ENCODE data around the gene INPP5K. TPM values are rescaled to one million over a fixed set of nuclear protein-coding genes. Genes with fewer than 3 reads are reported as not detected.

INPP5K gene
- polyA plus RNA-seq, 1 donor, result 18.3 TPM

GRCh38 chr17:1485423-1486376 is 30.7 kb downstream of the INPP5K start:
- Histone ChIP-seq H3K27ac (ENCODE audit: low read length) (peak overlapping the region; percentile 80), H3K36me3 (ENCODE audit: control insufficient read depth, insufficient read depth, low read length) (peaks cover 30% of the 10 kb centered on the region), H3K4me3 (ENCODE audit: low read length) (peak overlapping the region; percentile 67), H3K27me3 (ENCODE audit: control insufficient read depth, insufficient read depth, low read length) (no peaks in the 10 kb centered on the region), H3K4me1 (ENCODE audit: control insufficient read depth, insufficient read depth, low read length) (peaks cover 42% of the 10 kb centered on the region), H3K9me3 (ENCODE audit: control insufficient read depth, low read depth, low read length) (peaks cover 8% of the 10 kb centered on the region)
- WGBS (ENCODE audit: insufficient coverage, low lambda C conversion rate), result no CpG with 5 or more reads among the region's 127 CpGs
- peak in 1 of 2 donors; percentile 67 for DNase-seq

- Histone ChIP-seq H3K36me3 (ENCODE audit: control insufficient read depth, insufficient read depth, low read length) (peaks cover 35% of the 10 kb centered on the region), H3K9me3 (ENCODE audit: control insufficient read depth, low read depth, low read length) (peaks cover 8% of the 10 kb centered on the region), H3K4me3 (ENCODE audit: low read length) (peak overlapping the region; percentile 58), H3K27me3 (ENCODE audit: control insufficient read depth, insufficient read depth, low read length) (no peaks in the 10 kb centered on the region), H3K27ac (ENCODE audit: low read length) (peak overlapping the region; percentile 63), H3K4me1 (ENCODE audit: control insufficient read depth, insufficient read depth, low read length) (peaks cover 40% of the 10 kb centered on the region)
- no CpG with 5 or more reads among the region's 19 CpGs for WGBS (ENCODE audit: insufficient coverage, low lambda C conversion rate)
- DNase-seq, result peak; percentile 78 to 85
Observed at GRCh38 chr17:1484676-1485422, 31.6 kb downstream of the INPP5K start.

GRCh38 chr17:1484060-1484535 is 32.3 kb downstream of the INPP5K start:
- DNase-seq, result no peak
- Histone ChIP-seq H3K4me1 (ENCODE audit: control insufficient read depth, insufficient read depth, low read length) (peaks cover 36% of the 10 kb centered on the region), H3K36me3 (ENCODE audit: control insufficient read depth, insufficient read depth, low read length) (peaks cover 40% of the 10 kb centered on the region)

GRCh38 chr17:1482680-1483079 is 33.7 kb downstream of the INPP5K start:
- H3K27ac ChIP-seq (ENCODE audit: low read length), result no peak overlapping the region

More at GRCh38 chr17:1484060-1484535, 32.3 kb downstream of the INPP5K start:
- no peaks in the 10 kb centered on the region for H3K27me3 ChIP-seq (ENCODE audit: control insufficient read depth, insufficient read depth, low read length)
- peaks cover 8% of the 10 kb centered on the region for H3K9me3 ChIP-seq (ENCODE audit: control insufficient read depth, low read depth, low read length)
- no peak overlapping the region for H3K4me3 ChIP-seq (ENCODE audit: low read length)
- H3K27ac ChIP-seq (ENCODE audit: low read length), result no peak overlapping the region
- WGBS (ENCODE audit: insufficient coverage, low lambda C conversion rate), result 100% methylated on average over 2 of the region's 29 CpGs

GRCh38 chr17:1481736-1482135 is 34.7 kb downstream of the INPP5K start:
- no peak overlapping the region for H3K4me3 ChIP-seq (ENCODE audit: low read length)
- H3K9me3 ChIP-seq (ENCODE audit: control insufficient read depth, low read depth, low read length), result peaks cover 5% of the 10 kb centered on the region
- peaks cover 61% of the 10 kb centered on the region for H3K36me3 ChIP-seq (ENCODE audit: control insufficient read depth, insufficient read depth, low read length)
- H3K27me3 ChIP-seq (ENCODE audit: control insufficient read depth, insufficient read depth, low read length), result no peaks in the 10 kb centered on the region
- no peak overlapping the region for H3K27ac ChIP-seq (ENCODE audit: low read length)
- WGBS (ENCODE audit: insufficient coverage, low lambda C conversion rate), result 60% methylated on average over 1 of the region's 11 CpGs
- peaks cover 19% of the 10 kb centered on the region for H3K4me1 ChIP-seq (ENCODE audit: control insufficient read depth, insufficient read depth, low read length)
- DNase-seq, result no peak

More at GRCh38 chr17:1482680-1483079, 33.7 kb downstream of the INPP5K start:
- Histone ChIP-seq H3K9me3 (ENCODE audit: control insufficient read depth, low read depth, low read length) (peaks cover 8% of the 10 kb centered on the region), H3K4me1 (ENCODE audit: control insufficient read depth, insufficient read depth, low read length) (peaks cover 27% of the 10 kb centered on the region), H3K4me3 (ENCODE audit: low read length) (no peak overlapping the region), H3K27me3 (ENCODE audit: control insufficient read depth, insufficient read depth, low read length) (no peaks in the 10 kb centered on the region), H3K36me3 (ENCODE audit: control insufficient read depth, insufficient read depth, low read length) (peaks cover 54% of the 10 kb centered on the region)
- no peak for DNase-seq
- WGBS (ENCODE audit: insufficient coverage, low lambda C conversion rate), result no CpG with 5 or more reads among the region's 20 CpGs

- Histone ChIP-seq H3K9me3 (ENCODE audit: control insufficient read depth, low read depth, low read length) (no peaks in the 10 kb centered on the region), H3K4me1 (ENCODE audit: control insufficient read depth, insufficient read depth, low read length) (peaks cover 12% of the 10 kb centered on the region), H3K27me3 (ENCODE audit: control insufficient read depth, insufficient read depth, low read length) (no peaks in the 10 kb centered on the region), H3K36me3 (ENCODE audit: control insufficient read depth, insufficient read depth, low read length) (peaks cover 69% of the 10 kb centered on the region), H3K27ac (ENCODE audit: low read length) (no peak overlapping the region), H3K4me3 (ENCODE audit: low read length) (no peak overlapping the region)
- DNase-seq, result no peak
- WGBS (ENCODE audit: insufficient coverage, low lambda C conversion rate), result 100% methylated on average over 1 of the region's 18 CpGs
Observed at GRCh38 chr17:1480747-1481465, 35.5 kb downstream of the INPP5K start.

- Histone ChIP-seq H3K27me3 (ENCODE audit: control insufficient read depth, insufficient read depth, low read length) (no peaks in the 10 kb centered on the region), H3K4me1 (ENCODE audit: control insufficient read depth, insufficient read depth, low read length) (no peaks in the 10 kb centered on the region), H3K9me3 (ENCODE audit: control insufficient read depth, low read depth, low read length) (no peaks in the 10 kb centered on the region), H3K27ac (ENCODE audit: low read length) (no peak overlapping the region), H3K4me3 (ENCODE audit: low read length) (no peak overlapping the region), H3K36me3 (ENCODE audit: control insufficient read depth, insufficient read depth, low read length) (peaks cover 80% of the 10 kb centered on the region)
- DNase-seq, result no peak
- WGBS (ENCODE audit: insufficient coverage, low lambda C conversion rate), result no CpG with 5 or more reads among the region's 26 CpGs
Observed at GRCh38 chr17:1478418-1478817, 38.0 kb downstream of the INPP5K start.

- H3K4me1 ChIP-seq (ENCODE audit: control insufficient read depth, insufficient read depth, low read length), result no peaks in the 10 kb centered on the region
- no peaks in the 10 kb centered on the region for H3K27me3 ChIP-seq (ENCODE audit: control insufficient read depth, insufficient read depth, low read length)
- H3K27ac ChIP-seq (ENCODE audit: low read length), result no peak overlapping the region
- no peaks in the 10 kb centered on the region for H3K9me3 ChIP-seq (ENCODE audit: control insufficient read depth, low read depth, low read length)
- DNase-seq, result no peak
- peaks cover 78% of the 10 kb centered on the region for H3K36me3 ChIP-seq (ENCODE audit: control insufficient read depth, insufficient read depth, low read length)
- no CpG with 5 or more reads among the region's 15 CpGs for WGBS (ENCODE audit: insufficient coverage, low lambda C conversion rate)
- H3K4me3 ChIP-seq (ENCODE audit: low read length), result no peak overlapping the region
Observed at GRCh38 chr17:1475321-1475854, 41.0 kb downstream of the INPP5K start.

- Histone ChIP-seq H3K27me3 (ENCODE audit: control insufficient read depth, insufficient read depth, low read length) (no peaks in the 10 kb centered on the region), H3K4me1 (ENCODE audit: control insufficient read depth, insufficient read depth, low read length) (no peaks in the 10 kb centered on the region), H3K27ac (ENCODE audit: low read length) (no peak overlapping the region), H3K36me3 (ENCODE audit: control insufficient read depth, insufficient read depth, low read length) (peaks cover 82% of the 10 kb centered on the region), H3K4me3 (ENCODE audit: low read length) (no peak overlapping the region), H3K9me3 (ENCODE audit: control insufficient read depth, low read depth, low read length) (no peaks in the 10 kb centered on the region)
- no CpG with 5 or more reads among the region's 31 CpGs for WGBS (ENCODE audit: insufficient coverage, low lambda C conversion rate)
- DNase-seq, result no peak
Observed at GRCh38 chr17:1474402-1475189, 41.8 kb downstream of the INPP5K start.

Data from large intestine (tissue), 3 donors.